Colonic mucosa (tissue), 4 donors: ENCODE measurements around the gene TOR1A. TPM values are rescaled to one million over a fixed set of nuclear protein-coding genes. Genes with fewer than 3 reads are reported as not detected.

Source experiments
- DNase-seq: peaks from one replicate; pipeline ENCODE4 v3.0.0-alpha.2; 2020
- H3K27ac ChIP-seq: fragments of 200-600 bp; one replicate; pipeline ENCODE4 v1.8.0; 2021
- H3K27me3 ChIP-seq: fragments of 200-600 bp; one replicate; pipeline ENCODE4 v1.8.0; 2021
- H3K36me3 ChIP-seq: fragments of 200-600 bp; one replicate; pipeline ENCODE4 v1.8.0; 2021
- H3K4me1 ChIP-seq: fragments of 200-600 bp; one replicate; pipeline ENCODE4 v1.8.0; 2021; ENCODE audit warnings: mild to moderate bottlenecking
- H3K4me3 ChIP-seq: fragments of 200-600 bp; one replicate; pipeline ENCODE4 v1.8.0; 2021
- H3K9ac ChIP-seq, 2 donors: one replicate each; pipeline ENCODE4 v1.7.0; 2013; ENCODE audit warnings: control low read depth in 2 of 2, low read depth in 2 of 2, low read length in 2 of 2
- H3K9me3 ChIP-seq: fragments of 200-600 bp; one replicate; pipeline ENCODE4 v1.8.0; 2021
- CTCF ChIP-seq: fragments of 200-600 bp; IDR thresholded peaks from one replicate; pipeline ENCODE4 v1.8.0; 2022; ENCODE audit warnings: antibody characterized with exemption, mild to moderate bottlenecking
- intact Hi-C: fragments of 100-400 bp; cut with DNase I; formaldehyde crosslinking; loops from one replicate; pipeline ENCODE4 v1.14.1; 2022
- total RNA-seq, 2 donors: library from RNA; stranded (reverse); fragmentation: NEBNext Ultra II Directional in 1 of 2; extraction: Animal tissue kit (Norgen Biotek cat#: 25700) in 1 of 2; gene quantifications; one replicate each; pipeline ENCODE4 v1.2.1, GENCODE V29; 2021
- donor health status: healthy.
- donor health status: DM: no; HTN: no; CAD: no.
- donor health status: DM: no; HTN: no; CAD: no.

Gene TOR1A
- total RNA-seq, 2 donors from 2014 or later = 31.0 to 31.1 TPM

DNA sequence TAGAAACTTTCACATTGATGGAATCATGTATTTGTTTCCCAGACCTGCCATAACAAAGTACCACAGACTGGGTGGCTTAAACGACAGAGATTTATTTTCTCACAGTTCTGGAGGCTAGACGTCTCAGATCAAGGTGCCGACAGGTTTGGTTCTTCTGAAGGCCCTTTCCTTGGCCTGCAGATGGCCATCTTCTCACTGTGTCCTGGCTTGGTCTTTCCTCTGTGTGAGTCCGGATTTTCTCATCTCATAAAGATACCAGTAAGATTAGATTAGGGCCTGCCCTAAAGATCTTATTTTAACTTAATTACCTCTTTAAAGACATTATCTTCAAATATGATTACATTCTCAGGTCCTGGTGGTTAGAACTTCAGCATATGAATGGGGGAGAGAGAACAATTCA is 17.1 kb upstream of the TOR1A start:
- intact Hi-C loops = no loop called here
- Histone ChIP-seq H3K4me1 (peaks cover 9% of the 10 kb centered on the region), H3K9me3 (no peaks in the 10 kb centered on the region), H3K27ac (no peak overlapping the region), H3K9ac (no peak overlapping the region), H3K27me3 (no peaks in the 10 kb centered on the region), H3K4me3 (no peak overlapping the region), H3K36me3 (no peaks in the 10 kb centered on the region)
- DNase-seq = no peak
- no peak for TF ChIP-seq CTCF

DNA sequence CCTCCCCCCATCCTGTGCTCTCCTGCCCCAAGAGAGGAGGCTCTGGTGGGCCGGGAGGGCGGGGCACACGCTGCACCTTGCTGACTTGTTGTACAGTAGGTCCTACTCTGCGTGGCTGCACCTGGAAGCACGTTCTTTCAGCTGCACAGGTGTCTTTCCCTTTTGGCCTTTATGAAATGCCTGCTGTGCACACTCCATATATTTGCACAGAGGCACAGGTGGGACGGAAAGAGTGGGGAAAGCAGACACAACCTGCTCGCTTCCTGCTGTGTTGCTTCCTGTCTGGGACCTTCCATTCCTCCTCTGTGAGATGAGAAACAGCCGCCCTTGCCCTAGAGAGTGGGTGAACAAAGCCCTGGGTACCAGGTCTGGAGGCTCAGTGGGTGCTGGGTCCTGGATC is 16.1 kb upstream of the TOR1A start:
- H3K36me3 ChIP-seq = no peaks in the 10 kb centered on the region
- H3K4me3 ChIP-seq = no peak overlapping the region
- intact Hi-C loops = no loop called here
- no peaks in the 10 kb centered on the region for H3K27me3 ChIP-seq
- TF ChIP-seq CTCF = no peak
- peaks cover 9% of the 10 kb centered on the region for H3K4me1 ChIP-seq
- no peak overlapping the region for H3K27ac ChIP-seq
- H3K9me3 ChIP-seq = no peaks in the 10 kb centered on the region
- no peak for DNase-seq
- no peak overlapping the region for H3K9ac ChIP-seq

DNA sequence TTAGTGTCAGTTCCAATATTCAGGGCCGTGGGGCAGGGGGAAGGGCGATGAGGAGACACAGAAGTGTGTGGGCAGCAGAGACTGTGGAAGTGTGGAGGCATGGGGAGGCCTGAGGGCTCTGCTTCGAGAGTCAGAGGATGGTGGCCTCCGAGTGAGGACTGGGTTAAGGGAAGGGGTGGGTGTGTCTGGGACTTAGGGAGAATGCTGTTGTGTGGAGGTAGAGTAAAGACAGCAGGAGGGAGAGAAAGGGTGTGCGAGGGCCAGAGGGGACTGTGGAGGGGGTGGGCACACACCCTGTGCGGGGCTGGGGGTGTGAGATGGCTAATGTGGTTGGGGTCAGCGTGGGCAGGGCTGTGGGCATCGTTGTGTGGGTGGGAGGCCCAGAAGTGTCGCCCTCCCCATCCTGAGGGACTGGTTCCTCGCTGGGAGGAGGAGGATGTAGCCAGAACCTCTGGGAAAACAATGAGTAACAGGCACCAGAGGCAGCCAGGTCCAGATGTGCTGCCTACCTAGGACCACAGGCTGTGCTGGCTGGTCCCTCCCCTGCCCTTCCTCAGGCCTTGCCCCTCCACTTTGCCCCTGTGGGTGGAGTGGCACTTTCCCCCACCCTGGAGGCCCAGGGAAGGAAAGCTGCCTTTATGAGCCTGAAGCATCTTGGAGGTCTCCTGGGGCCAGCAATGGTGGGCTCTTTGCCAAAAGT is 15.5 kb upstream of the TOR1A start:
- DNase-seq = no peak
- Histone ChIP-seq H3K27me3 (no peaks in the 10 kb centered on the region), H3K27ac (no peak overlapping the region), H3K9me3 (no peaks in the 10 kb centered on the region), H3K36me3 (no peaks in the 10 kb centered on the region), H3K4me3 (no peak overlapping the region), H3K9ac (no peak overlapping the region), H3K4me1 (peaks cover 9% of the 10 kb centered on the region)
- no peak for TF ChIP-seq CTCF
- intact Hi-C loops = no loop called here

GRCh38 chr9:129838707-129839259 is 14.8 kb upstream of the TOR1A start:
- H3K4me1 ChIP-seq = peaks cover 13% of the 10 kb centered on the region
- H3K27me3 ChIP-seq = no peaks in the 10 kb centered on the region
- intact Hi-C loops = no loop called here
- no peaks in the 10 kb centered on the region for H3K36me3 ChIP-seq
- H3K9me3 ChIP-seq = no peaks in the 10 kb centered on the region
- H3K27ac ChIP-seq = no peak overlapping the region
- H3K4me3 ChIP-seq = no peak overlapping the region
- peak overlapping the region in 1 of 2 donors; percentile 10 for H3K9ac ChIP-seq
- TF ChIP-seq CTCF = no peak
- DNase-seq = no peak

- peaks cover 14% of the 10 kb centered on the region for H3K4me1 ChIP-seq
- no peak overlapping the region for H3K27ac ChIP-seq
- H3K36me3 ChIP-seq = peaks cover 8% of the 10 kb centered on the region
- TF ChIP-seq CTCF = no peak
- peak overlapping the region; percentile 82 to 98 for H3K9ac ChIP-seq
- no peaks in the 10 kb centered on the region for H3K9me3 ChIP-seq
- DNase-seq = peak; percentile 32
- H3K4me3 ChIP-seq = peak overlapping the region; percentile 93
- intact Hi-C loops = no loop called here
- H3K27me3 ChIP-seq = no peaks in the 10 kb centered on the region
These were observed 12.5 kb upstream of the TOR1A start for GRCh38 chr9:129836311-129837007.
